Tibial artery (tissue), 4 donors: ENCODE measurements around the gene ACTR2.
"Not testable (repeated sequence)": the region's sequence is repeated elsewhere in the genome, so short reads cannot be mapped to it uniquely, and the experiment has no call there.

Experiments used
- DNase-seq, 2 donors: peaks; one replicate each; pipeline ENCODE4 v3.0.0-alpha.2; 2019
- H3K27ac ChIP-seq, 2 donors: fragments of 200-600 bp; sonication (generic) in 1 of 2; 1 replicate in 1 of 2; 2 replicates in 1 of 2; pipeline ENCODE4 v1.5.1; 2018 to 2019; ENCODE audit warnings: mild to moderate bottlenecking in 1 of 2
- H3K27me3 ChIP-seq, 2 donors: fragments of 200-600 bp; sonication (generic) in 1 of 2; one replicate each; pipeline versions ENCODE4 v1.5.1 to v1.6.0; 2016 to 2019
- H3K36me3 ChIP-seq, 3 donors: fragments of 200-600 bp; sonication (generic) in 2 of 3; one replicate each; pipeline ENCODE4 v1.5.1; 2016 to 2019; ENCODE audit warnings: mild to moderate bottlenecking in 2 of 3
- H3K4me1 ChIP-seq, 4 donors: fragments of 200-600 bp; sonication (generic) in 2 of 4; 1 replicate in 3 of 4; 2 replicates in 1 of 4; pipeline ENCODE4 v1.5.1; 2016 to 2019
- H3K4me3 ChIP-seq, 2 donors: fragments of 200-600 bp; sonication (generic) in 1 of 2; 1 replicate in 1 of 2; 2 replicates in 1 of 2; pipeline ENCODE4 v1.5.1; 2018 to 2019; ENCODE audit warnings: mild to moderate bottlenecking in 2 of 2
- H3K9me3 ChIP-seq, 3 donors: fragments of 200-600 bp; sonication (generic) in 1 of 3; one replicate each; pipeline ENCODE4 v1.5.1; 2016 to 2019
- CTCF ChIP-seq, 2 experiments: fragments of 200-600 bp in 1 of 2; fragments of 450-650 bp in 1 of 2; IDR thresholded peaks; one replicate each; pipeline ENCODE4 v1.5.1; 2017 to 2019; ENCODE audit warnings: antibody characterized with exemption in 2 of 2, mild to moderate bottlenecking in 1 of 2, moderate library complexity in 1 of 2
- intact Hi-C: fragments of 100-400 bp; cut with DNase I; formaldehyde crosslinking; loops from one replicate; pipeline ENCODE4 v1.15.0; 2023; ENCODE audit warnings: low total_unique reads

ACTR2 gene

GRCh38 chr2:65255356-65255755 lies 27.7 kb downstream of the ACTR2 start:
- peaks cover 0 to 4% (median 0%) of the 10 kb centered on the region in 4 donors for H3K4me1 ChIP-seq
- intact Hi-C loops = no loop called here
- no peak for TF ChIP-seq CTCF (IDR thresholded peaks at IDR 0.05)
- no peak overlapping the region for H3K4me3 ChIP-seq
- H3K27me3 ChIP-seq = no peaks in the 10 kb centered on the region
- H3K27ac ChIP-seq = no peak overlapping the region
- H3K36me3 ChIP-seq = peaks cover 35 to 56% (median 37%) of the 10 kb centered on the region in 3 donors
- no peak for DNase-seq
- no peaks in the 10 kb centered on the region for H3K9me3 ChIP-seq

GRCh38 chr2:65256054-65256453 lies 28.4 kb downstream of the ACTR2 start:
- Histone ChIP-seq H3K36me3 (peaks cover 34 to 56% (median 35%) of the 10 kb centered on the region in 3 donors), H3K27ac (no peak overlapping the region), H3K4me3 (no peak overlapping the region), H3K27me3 (no peaks in the 10 kb centered on the region), H3K9me3 (no peaks in the 10 kb centered on the region), H3K4me1 (peaks cover 0 to 4% (median 0%) of the 10 kb centered on the region in 4 donors)
- intact Hi-C loops = no loop called here
- no peak for TF ChIP-seq CTCF (IDR thresholded peaks at IDR 0.05)
- DNase-seq = no peak

- H3K36me3 ChIP-seq = peaks cover 23 to 39% (median 24%) of the 10 kb centered on the region in 3 donors
- H3K9me3 ChIP-seq = not testable (repeated sequence)
Observed at GRCh38 chr2:65257866-65258265, 30.2 kb downstream of the ACTR2 start.

GRCh38 chr2:65261676-65262075 lies 34.0 kb downstream of the ACTR2 start:
- Histone ChIP-seq H3K9me3 (no peaks in the 10 kb centered on the region), H3K27ac (no peak overlapping the region), H3K27me3 (no peaks in the 10 kb centered on the region), H3K36me3 (peaks cover 7 to 44% (median 14%) of the 10 kb centered on the region in 3 donors), H3K4me3 (no peak overlapping the region), H3K4me1 (peaks cover 0 to 4% (median 0%) of the 10 kb centered on the region in 4 donors)
- intact Hi-C loops = loop anchor here (5.0 kb wide), 1 partner anchor 301 kb away; no protein-coding TSS in a partner anchor
- no peak for DNase-seq
- no peak for TF ChIP-seq CTCF (IDR thresholded peaks at IDR 0.05)

More at GRCh38 chr2:65257866-65258265, 30.2 kb downstream of the ACTR2 start:
- intact Hi-C loops, DNase-seq, H3K27me3 ChIP-seq, H3K27ac ChIP-seq, H3K4me1 ChIP-seq, H3K4me3 ChIP-seq: not testable (repeated sequence)

GRCh38 chr2:65263262-65263661 lies 35.6 kb downstream of the ACTR2 start:
- Histone ChIP-seq H3K9me3 (no peaks in the 10 kb centered on the region), H3K27ac (no peak overlapping the region), H3K27me3 (no peaks in the 10 kb centered on the region), H3K4me1 (peaks cover 0 to 9% (median 2%) of the 10 kb centered on the region in 4 donors), H3K4me3 (no peak overlapping the region), H3K36me3 (peaks cover 7 to 47% (median 16%) of the 10 kb centered on the region in 3 donors)
- no peak for TF ChIP-seq CTCF (IDR thresholded peaks at IDR 0.05)
- intact Hi-C loops = loop anchor here (5.0 kb wide), 1 partner anchor 299 kb away; no protein-coding TSS in a partner anchor
- no peak for DNase-seq

GRCh38 chr2:65263986-65264385 lies 36.4 kb downstream of the ACTR2 start:
- Histone ChIP-seq H3K27me3 (no peaks in the 10 kb centered on the region), H3K36me3 (peaks cover 7 to 43% (median 24%) of the 10 kb centered on the region in 3 donors), H3K4me1 (peaks cover 0 to 9% (median 2%) of the 10 kb centered on the region in 4 donors), H3K4me3 (no peak overlapping the region), H3K9me3 (no peaks in the 10 kb centered on the region), H3K27ac (no peak overlapping the region)
- TF ChIP-seq CTCF (IDR thresholded peaks at IDR 0.05) = no peak
- intact Hi-C loops = loop anchor here (5.0 kb wide), 1 partner anchor 298 kb away; no protein-coding TSS in a partner anchor
- no peak for DNase-seq
